HFF-Myc (cell line): ENCODE results near the gene ZNF423.

Source experiments
- DNase-seq: peaks from one replicate; pipeline ENCODE4 v3.0.0-alpha.2; 2011; ENCODE audit warnings: low read depth; ENCODE audit errors: extremely low read depth
- H3K4me3 ChIP-seq: replicated peaks from 2 replicates; pipeline ENCODE4 v1.5.1; 2011; ENCODE audit warnings: low read depth, mild to moderate bottlenecking, control low read depth, low read length
- TF ChIP-seq, protein P1 (sequence below): IDR thresholded peaks from 2 replicates; pipeline ENCODE4 v1.5.1; 2012; ENCODE audit warnings: mild to moderate bottlenecking, low read depth, low read length, control low read depth; ENCODE audit errors: missing control alignments

Gene ZNF423

DNA sequence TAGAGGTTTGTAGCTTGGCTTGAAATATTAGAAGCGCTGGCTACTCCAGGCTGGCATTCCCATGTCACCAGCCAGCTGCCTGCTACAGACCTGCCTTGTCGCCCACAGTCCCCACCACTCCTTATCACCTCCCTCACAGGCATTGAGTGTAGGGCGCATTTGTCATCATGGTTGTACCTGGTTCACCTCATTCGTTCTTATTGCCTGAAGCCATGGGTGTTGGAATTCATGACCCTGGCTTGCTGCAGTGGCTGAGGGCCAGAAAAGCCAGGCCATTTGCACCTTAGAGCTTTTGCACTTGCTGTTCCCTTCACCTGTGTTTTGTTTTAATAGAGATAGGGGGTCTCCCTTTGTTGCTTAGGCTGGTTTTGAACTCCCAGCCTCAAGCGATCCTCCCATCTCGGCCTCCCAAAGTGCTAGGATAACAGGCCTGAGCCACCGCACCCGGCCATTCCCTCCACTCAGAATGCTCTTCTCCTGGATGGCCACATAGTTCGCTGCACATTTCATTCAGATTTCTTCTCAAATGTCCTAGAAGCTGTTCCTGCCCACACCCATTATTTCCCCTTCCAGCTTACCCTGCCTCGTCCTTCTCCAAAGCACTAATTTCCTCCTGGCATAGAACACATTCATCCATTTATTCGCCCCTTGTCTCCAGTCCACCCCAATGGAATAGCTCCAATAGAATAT is 384.7 kb downstream of the ZNF423 start:
- no peak for DNase-seq

DNA sequence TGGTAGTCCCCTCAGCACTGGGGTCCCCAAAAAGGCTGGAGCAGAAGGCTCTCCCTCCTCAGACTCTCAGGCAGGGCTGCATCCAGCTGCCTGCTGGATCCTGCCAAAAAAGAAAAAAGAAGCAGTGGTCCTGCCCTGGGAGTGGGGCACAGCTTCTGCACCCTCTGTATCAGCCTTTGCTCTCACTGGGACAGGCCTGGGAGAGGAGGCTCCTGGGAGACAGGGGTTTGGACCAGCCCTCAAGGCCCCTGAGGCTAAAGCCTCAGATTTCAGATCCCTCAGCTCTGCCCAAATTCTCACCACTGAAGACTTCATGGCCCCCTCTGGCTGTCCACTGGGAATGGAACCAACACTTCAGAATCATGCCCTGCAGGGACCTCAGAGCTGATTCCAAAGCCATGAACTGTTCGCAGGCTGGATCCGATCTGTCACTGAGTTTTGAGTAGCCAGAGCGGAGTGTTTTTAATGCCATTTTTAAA is 385.4 kb downstream of the ZNF423 start:
- no peak overlapping the region for H3K4me3 ChIP-seq
- TF ChIP-seq, protein P1, sequence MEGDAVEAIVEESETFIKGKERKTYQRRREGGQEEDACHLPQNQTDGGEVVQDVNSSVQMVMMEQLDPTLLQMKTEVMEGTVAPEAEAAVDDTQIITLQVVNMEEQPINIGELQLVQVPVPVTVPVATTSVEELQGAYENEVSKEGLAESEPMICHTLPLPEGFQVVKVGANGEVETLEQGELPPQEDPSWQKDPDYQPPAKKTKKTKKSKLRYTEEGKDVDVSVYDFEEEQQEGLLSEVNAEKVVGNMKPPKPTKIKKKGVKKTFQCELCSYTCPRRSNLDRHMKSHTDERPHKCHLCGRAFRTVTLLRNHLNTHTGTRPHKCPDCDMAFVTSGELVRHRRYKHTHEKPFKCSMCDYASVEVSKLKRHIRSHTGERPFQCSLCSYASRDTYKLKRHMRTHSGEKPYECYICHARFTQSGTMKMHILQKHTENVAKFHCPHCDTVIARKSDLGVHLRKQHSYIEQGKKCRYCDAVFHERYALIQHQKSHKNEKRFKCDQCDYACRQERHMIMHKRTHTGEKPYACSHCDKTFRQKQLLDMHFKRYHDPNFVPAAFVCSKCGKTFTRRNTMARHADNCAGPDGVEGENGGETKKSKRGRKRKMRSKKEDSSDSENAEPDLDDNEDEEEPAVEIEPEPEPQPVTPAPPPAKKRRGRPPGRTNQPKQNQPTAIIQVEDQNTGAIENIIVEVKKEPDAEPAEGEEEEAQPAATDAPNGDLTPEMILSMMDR: no peak
- no peak for DNase-seq

More for the DNA sequence above, 384.7 kb downstream of the ZNF423 start:
- TF ChIP-seq, protein P1: no peak
- H3K4me3 ChIP-seq: no peak overlapping the region

DNA sequence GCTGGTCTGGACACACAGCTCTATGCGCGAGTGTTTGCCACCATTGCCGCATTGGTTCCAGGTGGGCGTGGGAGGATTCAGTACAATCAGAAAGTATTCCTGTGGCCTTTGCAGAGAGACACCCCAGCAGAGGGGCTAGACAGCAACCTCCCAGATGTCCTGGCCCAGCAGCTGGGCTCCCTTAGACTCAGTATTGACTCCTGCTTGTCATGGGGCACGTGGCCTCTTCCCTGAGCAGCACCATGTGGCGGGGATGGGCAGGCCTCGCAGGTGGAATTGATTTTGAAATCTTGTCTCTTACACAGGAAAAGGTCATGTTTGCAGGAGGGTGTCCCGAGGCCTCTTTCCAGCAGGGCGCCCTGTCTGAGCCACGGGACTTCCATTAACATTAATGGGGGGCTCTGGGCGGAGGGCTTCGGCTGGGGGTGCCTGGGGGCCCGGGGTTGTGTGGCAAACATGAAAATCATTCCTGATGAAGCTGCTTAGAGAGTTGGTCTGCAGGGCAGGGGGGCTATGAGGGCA is 385.9 kb downstream of the ZNF423 start:
- no peak overlapping the region for H3K4me3 ChIP-seq
- no peak for DNase-seq
- TF ChIP-seq, protein P1: no peak

DNA sequence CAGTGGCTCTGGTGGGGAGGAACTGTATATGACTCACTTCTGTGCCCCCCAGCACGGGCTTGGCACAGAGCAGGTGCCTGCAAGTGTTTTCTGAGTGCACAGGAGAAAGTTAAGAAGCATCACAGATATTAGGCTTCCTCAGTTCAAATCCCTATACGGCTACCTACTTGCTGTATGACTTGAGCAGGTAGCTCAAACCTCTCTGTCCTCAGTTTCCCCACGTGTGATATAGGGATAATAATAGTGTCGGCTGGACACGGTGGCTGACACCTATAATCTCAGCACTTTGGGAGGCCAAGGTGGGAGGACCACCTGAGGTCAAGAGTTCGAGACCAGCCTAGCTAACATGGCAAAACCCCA is 386.6 kb downstream of the ZNF423 start:
- DNase-seq: no peak
- TF ChIP-seq, protein P1: no peak
- no peak overlapping the region for H3K4me3 ChIP-seq

DNA sequence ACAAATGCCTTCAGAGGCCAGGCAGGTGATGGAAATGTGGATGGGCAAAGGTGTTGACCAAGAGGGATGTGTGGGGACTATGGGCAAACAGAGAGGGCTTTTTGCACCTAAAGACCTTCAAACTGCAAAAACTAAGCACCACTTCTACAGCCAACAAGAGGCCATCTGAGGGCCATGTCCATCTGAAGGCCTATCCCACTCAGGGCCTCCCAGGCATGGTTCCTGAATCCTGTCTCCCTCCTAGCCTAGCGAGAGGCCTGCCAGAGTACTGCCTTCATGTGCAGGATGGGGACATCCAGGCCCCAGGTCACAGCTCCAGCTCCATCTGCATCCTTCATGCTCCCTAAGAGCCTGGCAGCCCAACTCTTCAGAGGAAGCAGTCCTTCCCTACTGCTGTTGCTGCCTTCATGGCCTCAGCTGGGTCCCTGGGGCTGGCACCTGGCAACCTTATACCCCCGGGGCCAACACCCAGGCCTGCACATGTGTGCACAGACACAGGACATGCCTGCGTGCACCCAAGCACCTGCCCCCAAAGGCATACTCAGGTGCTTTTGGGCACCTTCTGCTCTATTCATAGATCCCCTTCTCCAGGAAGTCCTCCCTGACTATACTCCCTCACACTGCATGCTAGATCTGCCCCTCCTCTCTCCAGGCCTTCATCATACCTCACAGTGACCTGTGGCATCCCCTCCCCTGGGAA is 387.2 kb downstream of the ZNF423 start:
- DNase-seq: no peak
- TF ChIP-seq, protein P1: no peak

DNA sequence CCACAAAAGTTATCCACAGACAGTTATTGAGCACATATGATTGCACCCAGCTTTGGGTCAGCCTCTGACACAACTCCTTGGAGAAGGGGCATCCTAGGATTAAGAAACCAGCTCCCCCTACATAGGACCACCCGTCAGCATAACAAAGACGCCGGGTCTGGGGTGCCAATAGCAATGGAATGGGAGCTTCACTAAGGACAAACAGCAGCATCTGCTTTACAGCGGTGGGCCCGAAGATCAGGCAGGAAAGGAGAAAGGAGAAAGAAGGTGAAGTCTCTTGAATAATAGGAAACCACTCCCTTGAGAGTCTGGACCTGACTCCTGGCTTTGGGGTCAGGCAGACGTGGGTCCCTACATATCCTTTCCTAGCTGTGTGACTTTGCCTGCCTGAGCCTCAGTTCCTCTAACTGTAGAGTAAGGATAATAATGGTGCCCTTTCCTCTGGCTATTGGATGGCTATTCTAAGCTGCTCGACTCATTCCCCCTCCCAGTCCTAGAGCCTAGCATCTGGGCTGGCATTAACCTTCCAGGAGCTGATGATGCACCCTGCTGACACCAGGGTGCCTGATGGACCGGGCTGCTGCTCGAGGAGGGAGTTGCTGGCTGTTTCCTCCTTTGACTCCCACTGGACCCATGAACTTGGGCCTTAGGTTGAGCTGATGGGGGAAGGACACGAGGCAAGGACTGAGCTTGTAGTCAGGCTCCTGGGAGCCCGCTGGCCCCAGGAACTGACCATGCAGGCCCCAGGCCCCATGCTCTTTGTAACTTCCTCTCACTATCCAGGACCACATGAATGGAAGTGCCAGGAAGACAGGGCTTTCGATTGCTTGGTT is 388.2 kb downstream of the ZNF423 start:
- DNase-seq: no peak
- TF ChIP-seq, protein P1: no peak

More for the DNA sequence above, 387.2 kb downstream of the ZNF423 start:
- no peak overlapping the region for H3K4me3 ChIP-seq

More for the DNA sequence above, 388.2 kb downstream of the ZNF423 start:
- no peak overlapping the region for H3K4me3 ChIP-seq
